A673 (cell line): ENCODE results near the gene OSBP2.

Experiments used
- EZH2 ChIP-seq: fragments of 200-600 bp; sonication (generic); IDR thresholded peaks from 2 replicates; pipeline ENCODE4 v1.6.1; 2017; ENCODE audit warnings: borderline replicate concordance, low read depth, mild to moderate bottlenecking, mixed read lengths, antibody characterized with exemption, low read length; ENCODE audit not compliant: poor library complexity, severe bottlenecking
- TF ChIP-seq, protein P1 (sequence below): fragments of 300-800, 200-600 bp; sonication (generic); conservative IDR thresholded peaks from 2 replicates; pipeline ENCODE4 v1.5.1; 2017; ENCODE audit warnings: low read depth, mild to moderate bottlenecking, antibody characterized with exemption, low read length, moderate library complexity, mixed read lengths

DNA sequence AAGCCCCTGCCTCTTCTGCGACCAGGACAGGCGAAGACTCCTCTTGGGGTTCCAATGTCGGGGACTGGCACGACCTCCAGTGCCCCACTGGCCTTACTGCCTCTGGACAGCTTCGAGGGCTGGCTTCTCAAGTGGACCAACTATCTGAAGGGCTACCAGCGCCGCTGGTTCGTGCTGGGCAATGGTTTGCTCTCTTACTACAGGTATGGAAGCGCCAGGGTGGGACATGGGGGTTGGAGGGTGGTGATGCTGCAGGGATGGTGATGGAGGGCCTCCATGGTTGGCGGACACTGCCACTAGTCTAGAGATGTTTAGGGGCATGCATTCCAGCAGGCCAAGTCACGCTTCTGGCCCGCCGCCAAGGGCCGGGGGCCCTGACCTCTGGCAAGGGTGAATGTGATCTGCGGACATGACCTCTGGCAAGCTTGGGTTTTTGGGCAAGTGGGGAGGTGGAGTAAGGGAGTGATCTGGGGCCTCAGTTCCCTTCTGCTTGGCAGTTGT, 727 bp downstream of the OSBP2 start:
- TF ChIP-seq, protein P1, sequence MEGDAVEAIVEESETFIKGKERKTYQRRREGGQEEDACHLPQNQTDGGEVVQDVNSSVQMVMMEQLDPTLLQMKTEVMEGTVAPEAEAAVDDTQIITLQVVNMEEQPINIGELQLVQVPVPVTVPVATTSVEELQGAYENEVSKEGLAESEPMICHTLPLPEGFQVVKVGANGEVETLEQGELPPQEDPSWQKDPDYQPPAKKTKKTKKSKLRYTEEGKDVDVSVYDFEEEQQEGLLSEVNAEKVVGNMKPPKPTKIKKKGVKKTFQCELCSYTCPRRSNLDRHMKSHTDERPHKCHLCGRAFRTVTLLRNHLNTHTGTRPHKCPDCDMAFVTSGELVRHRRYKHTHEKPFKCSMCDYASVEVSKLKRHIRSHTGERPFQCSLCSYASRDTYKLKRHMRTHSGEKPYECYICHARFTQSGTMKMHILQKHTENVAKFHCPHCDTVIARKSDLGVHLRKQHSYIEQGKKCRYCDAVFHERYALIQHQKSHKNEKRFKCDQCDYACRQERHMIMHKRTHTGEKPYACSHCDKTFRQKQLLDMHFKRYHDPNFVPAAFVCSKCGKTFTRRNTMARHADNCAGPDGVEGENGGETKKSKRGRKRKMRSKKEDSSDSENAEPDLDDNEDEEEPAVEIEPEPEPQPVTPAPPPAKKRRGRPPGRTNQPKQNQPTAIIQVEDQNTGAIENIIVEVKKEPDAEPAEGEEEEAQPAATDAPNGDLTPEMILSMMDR, result no peak
- no peak for TF ChIP-seq EZH2
